HG03097 (cell line): ENCODE results near the gene TFEB.
A peak's percentile ranks its signal among the peaks of the same experiment; 100 is the strongest.

ENCODE experiments used
- ATAC-seq: cut with Tn5 transposase; IDR thresholded peaks from one replicate; pipeline ENCODE4 v1.9.1; 2021; ENCODE audit not compliant: unreplicated experiment, low FRiP score

The TFEB gene

GRCh38 chr6:41740366-41741162 lies 5.2 kb upstream of the TFEB start:
- ATAC-seq: no peak

GRCh38 chr6:41739041-41739440 lies 3.6 kb upstream of the TFEB start:
- ATAC-seq: no peak

GRCh38 chr6:41737591-41738130 lies 2.3 kb upstream of the TFEB start:
- no peak for ATAC-seq

- ATAC-seq: no peak
Observed at GRCh38 chr6:41736800-41737555, 1.6 kb upstream of the TFEB start.

GRCh38 chr6:41736186-41736733 lies 852 bp upstream of the TFEB start:
- no peak for ATAC-seq

GRCh38 chr6:41734666-41735426 lies 562 bp downstream of the TFEB start:
- peak; percentile 12 for ATAC-seq

GRCh38 chr6:41733707-41734665 lies 1.4 kb downstream of the TFEB start:
- peak; percentile 40 for ATAC-seq

GRCh38 chr6:41733360-41733706 lies 2.1 kb downstream of the TFEB start:
- no peak for ATAC-seq

GRCh38 chr6:41732591-41733359 lies 2.6 kb downstream of the TFEB start:
- peak; percentile 26 for ATAC-seq

- no peak for ATAC-seq
Observed at GRCh38 chr6:41732149-41732548, 3.3 kb downstream of the TFEB start.

- ATAC-seq: no peak
Observed at GRCh38 chr6:41731561-41732086, 3.8 kb downstream of the TFEB start.

- ATAC-seq: no peak
Observed at GRCh38 chr6:41730531-41731436, 4.6 kb downstream of the TFEB start.

GRCh38 chr6:41729624-41730023 lies 5.8 kb downstream of the TFEB start:
- ATAC-seq: no peak

- no peak for ATAC-seq
Observed at GRCh38 chr6:41728954-41729353, 6.5 kb downstream of the TFEB start.

- no peak for ATAC-seq
Observed at GRCh38 chr6:41728073-41728936, 7.1 kb downstream of the TFEB start.

- ATAC-seq: no peak
Observed at GRCh38 chr6:41727705-41728072, 7.7 kb downstream of the TFEB start.

- no peak for ATAC-seq
Observed at GRCh38 chr6:41726876-41727275, 8.5 kb downstream of the TFEB start.
